GM19193 (cell line): ENCODE results near the gene LGI4.

Experiments used
- POLR2A ChIP-seq: IDR thresholded peaks from 4 replicates; pipeline ENCODE4 v1.6.1; 2011; ENCODE audit not compliant: insufficient read depth, insufficient read length; ENCODE audit errors: extremely low read depth

The LGI4 gene

DNA sequence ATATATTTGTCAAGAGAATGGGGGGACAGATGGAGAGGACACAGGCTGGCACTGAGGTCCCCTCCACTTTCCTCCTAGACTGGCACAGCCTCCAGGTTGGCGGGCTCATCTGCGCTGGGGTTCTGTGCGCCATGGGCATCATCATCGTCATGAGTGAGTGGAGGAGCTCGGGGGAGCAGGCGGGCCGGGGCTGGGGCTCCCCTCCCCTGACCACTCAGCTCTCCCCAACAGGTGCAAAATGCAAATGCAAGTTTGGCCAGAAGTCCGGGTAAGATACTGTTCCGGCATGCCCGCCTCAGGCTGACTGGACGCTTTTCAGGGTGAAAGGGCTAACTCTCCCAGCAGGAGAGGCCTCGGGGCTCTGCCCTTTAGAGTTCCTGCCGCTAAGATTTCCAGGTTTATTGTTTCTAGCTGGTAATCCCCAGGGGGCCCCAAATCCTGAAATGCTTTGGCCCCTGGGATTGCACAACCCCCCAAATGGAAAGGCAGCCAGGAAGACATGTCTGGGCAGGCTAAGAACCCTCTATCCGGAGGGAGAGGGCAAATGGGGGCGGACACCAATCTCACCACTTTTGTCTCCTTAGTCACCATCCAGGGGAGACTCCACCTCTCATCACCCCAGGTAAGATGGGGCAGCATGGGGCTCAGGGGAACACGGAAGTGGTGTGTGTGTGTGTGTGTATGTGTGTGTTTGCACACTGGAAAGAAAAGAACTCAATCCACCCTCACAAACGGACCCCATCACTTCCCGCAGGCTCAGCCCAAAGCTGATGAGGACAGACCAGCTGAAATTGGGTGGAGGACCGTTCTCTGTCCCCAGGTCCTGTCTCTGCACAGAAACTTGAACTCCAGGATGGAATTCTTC is 11.9 kb downstream of the LGI4 start:
- no peak for TF ChIP-seq POLR2A

DNA sequence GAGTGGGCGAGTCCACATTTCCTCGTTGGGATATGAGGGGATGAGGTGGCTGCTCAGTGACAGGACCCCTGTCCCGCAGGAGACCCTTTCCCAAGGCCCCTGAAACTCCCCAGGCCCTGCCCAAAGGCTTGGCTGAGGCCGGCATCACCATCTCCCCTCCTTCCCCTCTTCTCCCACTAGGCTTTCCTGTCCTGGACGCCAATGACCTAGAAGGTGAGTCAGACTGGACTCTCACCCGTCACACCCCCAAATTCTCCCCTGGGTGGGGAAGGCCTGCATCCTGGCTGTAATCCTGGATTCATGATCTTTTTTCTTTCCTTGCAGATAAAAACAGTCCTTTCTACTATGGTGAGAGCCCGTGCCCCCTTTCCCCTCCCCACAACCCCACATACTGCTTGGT is 14.0 kb downstream of the LGI4 start:
- no peak for TF ChIP-seq POLR2A

DNA sequence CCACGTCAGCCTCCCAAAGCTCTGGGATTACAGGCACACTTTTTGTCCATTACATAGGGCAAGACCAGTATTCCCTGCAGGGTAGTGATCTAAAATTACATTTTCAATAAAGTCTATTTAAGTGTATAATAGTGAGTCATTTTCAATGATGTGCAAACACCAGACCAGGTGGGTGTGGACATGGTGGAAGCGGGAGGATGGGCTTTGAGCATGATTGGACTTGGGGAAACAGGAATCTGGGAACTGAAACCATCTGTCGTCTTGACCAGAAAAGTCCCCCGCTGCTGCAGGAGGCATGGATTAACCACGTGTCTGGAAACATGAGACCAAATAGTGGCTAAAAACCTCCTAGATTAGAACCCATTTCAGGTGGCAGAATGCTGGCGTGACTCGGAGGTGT is 14.4 kb downstream of the LGI4 start:
- TF ChIP-seq POLR2A = no peak

GRCh38 chr19:35119578-35120155 is 15.2 kb downstream of the LGI4 start:
- no peak for TF ChIP-seq POLR2A

GRCh38 chr19:35119091-35119490 is 15.8 kb downstream of the LGI4 start:
- no peak for TF ChIP-seq POLR2A

DNA sequence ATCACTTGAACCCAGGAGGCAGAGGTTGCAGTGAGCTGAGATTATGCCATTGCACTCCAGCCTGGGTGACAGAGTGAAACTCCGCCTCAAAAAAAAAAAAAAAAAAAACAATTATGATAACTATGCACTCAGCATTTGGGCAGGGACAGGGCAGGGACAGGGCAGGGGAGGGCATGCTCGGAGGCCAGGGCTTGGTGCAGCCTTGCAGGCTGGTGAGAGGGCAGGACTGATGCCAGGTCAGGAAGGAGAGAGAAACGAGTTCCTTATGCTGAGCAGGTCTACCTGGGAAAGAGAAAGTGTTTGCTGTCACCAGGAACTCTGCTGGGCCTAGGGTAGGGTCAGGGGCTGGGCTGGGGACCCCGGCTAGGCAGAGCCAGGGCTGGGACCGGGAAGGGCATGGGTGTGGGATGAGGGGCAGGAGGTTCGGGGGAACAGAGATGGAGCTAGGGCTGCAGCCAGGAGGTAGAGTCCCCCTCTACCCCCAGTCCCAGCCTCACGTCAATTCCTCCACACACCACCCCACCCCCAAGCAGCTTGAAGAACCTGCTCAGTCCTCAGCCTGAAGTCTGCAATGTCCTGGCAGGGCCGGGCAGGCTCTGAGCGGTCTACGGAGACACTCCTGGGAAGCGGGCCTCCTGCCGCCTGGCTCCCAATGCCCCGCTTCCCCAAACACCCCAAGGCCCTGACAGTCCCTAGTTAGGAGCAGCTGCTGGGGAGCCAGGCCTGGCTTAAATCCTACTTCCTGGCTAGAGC is 16.4 kb downstream of the LGI4 start:
- TF ChIP-seq POLR2A = no peak

DNA sequence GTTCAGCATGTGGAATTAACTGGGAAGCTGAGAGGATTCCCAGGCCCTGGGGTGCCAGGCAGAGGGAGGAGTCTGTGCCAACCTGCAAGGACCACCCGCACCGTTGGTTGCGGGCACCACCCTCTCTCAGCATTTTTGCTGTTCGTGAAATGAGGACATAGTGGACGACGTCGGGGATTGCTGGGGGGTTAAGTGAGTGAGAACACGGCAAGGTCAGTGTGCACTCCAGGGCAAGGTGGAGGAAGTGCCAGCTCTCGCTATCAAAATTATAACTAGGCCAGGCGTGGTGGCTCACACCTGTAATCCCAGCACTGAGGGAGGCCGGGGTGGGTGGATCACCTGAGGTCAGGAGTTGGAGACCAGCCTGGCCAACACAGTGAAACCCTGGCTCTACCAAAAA is 17.1 kb downstream of the LGI4 start:
- no peak for TF ChIP-seq POLR2A

- TF ChIP-seq POLR2A = no peak
Measured at GRCh38 chr19:35117116-35117515, 17.7 kb downstream of the LGI4 start.

GRCh38 chr19:35116072-35116801 is 18.6 kb downstream of the LGI4 start:
- no peak for TF ChIP-seq POLR2A

DNA sequence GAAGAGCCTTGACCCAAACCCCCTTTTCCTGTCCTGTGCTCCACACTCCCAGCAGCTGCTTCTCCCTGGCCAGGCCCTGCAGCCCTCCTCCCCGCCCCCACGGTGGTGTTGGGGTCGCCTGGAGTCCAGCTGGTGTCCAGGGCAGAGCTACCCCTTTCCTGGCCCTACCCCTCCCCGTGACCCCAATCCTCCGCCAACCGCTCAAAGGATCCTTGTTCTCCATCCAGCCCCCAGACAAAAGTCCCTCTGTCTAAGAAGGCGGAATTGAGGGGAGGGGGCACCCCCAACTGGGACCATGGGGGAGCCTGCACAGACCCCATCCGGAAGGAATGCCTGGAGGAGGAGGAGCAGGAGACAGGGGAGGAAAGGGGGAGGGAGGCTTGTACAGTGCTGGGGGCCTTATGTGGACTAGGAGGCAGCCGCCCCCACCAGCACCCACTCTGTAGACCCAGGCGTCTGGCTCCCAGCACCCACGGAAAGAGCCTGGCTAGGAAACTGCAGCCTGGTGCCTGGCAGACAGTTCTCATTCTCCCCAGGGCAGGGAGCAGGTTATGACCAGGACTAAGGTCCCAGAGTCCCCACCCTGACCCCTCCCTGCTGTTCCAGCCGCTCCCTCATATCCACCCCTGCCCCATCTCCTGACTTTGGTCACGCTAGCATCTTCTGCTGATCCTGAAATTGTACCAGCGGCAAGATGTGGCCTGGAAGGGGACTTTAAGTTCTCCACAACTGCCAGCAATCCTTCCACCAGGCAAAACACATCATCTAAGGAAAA is 19.5 kb downstream of the LGI4 start, which contains the start of gene FXYD3:
TSS of gene FXYD3 (plus strand) at position 647 of the 775 bp plus-strand sequence. CDS start 3,554 bp downstream, outside the sequence.
- no peak for TF ChIP-seq POLR2A

GRCh38 chr19:35114353-35115176 is 20.3 kb downstream of the LGI4 start:
- no peak for TF ChIP-seq POLR2A

DNA sequence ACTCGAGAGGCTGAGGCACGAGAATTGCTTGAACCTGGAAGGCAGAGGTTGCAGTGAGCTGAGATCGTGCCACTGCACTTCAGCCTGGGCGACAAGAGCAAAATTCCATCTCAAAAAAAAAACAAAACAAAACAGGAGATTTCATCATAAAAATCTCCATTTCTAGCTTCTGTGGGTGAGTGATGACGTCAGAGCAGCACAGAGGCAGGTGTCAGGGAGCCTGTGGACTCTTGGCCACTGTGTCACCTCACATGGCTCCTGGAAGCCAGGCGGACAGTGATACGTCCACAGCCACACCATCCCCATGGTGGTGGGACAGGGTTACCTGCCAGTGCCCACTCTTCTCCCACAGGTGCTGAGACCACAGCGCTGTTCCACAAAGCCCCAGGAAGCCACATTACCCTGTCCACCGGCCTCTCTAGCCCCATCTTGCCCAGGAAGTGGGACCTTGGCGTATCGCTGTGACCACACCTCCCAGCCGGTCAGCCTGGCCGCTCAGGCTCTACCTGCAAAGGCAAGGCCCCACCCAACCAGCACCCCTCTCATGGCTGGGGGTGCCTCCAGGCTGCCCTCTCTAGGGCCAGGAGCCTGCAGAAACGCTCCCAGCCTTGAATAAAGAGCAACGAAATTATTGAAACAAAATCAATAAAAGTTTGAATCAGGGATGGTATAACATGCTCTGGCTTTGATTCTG is 21.7 kb downstream of the LGI4 start:
- TF ChIP-seq POLR2A = no peak

DNA sequence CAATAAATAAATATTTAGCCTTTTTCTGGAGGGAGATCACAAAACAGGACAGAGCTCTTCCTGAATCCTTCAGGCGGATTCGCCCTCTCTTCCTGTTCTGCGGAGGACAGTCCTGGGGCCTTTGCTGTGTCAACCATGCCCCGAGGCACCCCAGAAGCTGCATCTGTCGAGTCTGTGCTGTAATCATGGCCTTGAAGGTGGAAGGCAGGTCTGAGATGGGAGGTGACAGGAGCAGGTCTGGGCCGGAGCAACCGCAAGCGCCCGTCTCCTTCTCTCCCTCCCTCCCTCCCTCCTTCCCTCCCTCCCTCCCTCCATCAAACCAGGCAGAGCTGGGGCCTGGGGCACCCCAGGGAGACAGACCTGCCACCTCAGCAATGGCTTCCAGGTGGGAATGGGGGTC is 23.9 kb downstream of the LGI4 start:
- no peak for TF ChIP-seq POLR2A
